RWPE2 (cell line): ENCODE measurements around the gene PARP12.
"Not testable (repeated sequence)": the region's sequence is repeated elsewhere in the genome, so short reads cannot be mapped to it uniquely, and the experiment has no call there.

Source experiments
- ATAC-seq: fragments of 200-7000 bp; cut with Tn5 transposase; 3 replicates; pipeline ENCODE4 v1.9.1; 2021; ENCODE audit warnings: low read depth
- DNase-seq: peaks from one replicate; pipeline ENCODE4 v3.0.0-alpha.2; 2020; ENCODE audit warnings: low spot score
- H3K27ac ChIP-seq: fragments of 450-650 bp; 2 replicates; pipeline ENCODE4 v1.5.1; 2017; ENCODE audit warnings: mild to moderate bottlenecking; ENCODE audit not compliant: poor library complexity, severe bottlenecking
- H3K27me3 ChIP-seq: fragments of 250-450 bp; sonication (Bioruptor Pico); 2 replicates; pipeline ENCODE4 v1.5.1; 2021; ENCODE audit warnings: mild to moderate bottlenecking, moderate library complexity; ENCODE audit not compliant: insufficient read depth, poor library complexity, severe bottlenecking
- H3K36me3 ChIP-seq: fragments of 250-450 bp; sonication (Bioruptor Pico); 2 replicates; pipeline ENCODE4 v1.5.1; 2020; ENCODE audit warnings: low read depth, mild to moderate bottlenecking, moderate library complexity
- H3K4me1 ChIP-seq: fragments of 250-450 bp; sonication (Bioruptor Pico); 2 replicates; pipeline ENCODE4 v1.5.1; 2021; ENCODE audit warnings: mild to moderate bottlenecking, moderate library complexity; ENCODE audit not compliant: insufficient read depth, poor library complexity, severe bottlenecking
- H3K4me3 ChIP-seq: fragments of 250-450 bp; sonication (Bioruptor Pico); 2 replicates; pipeline ENCODE4 v1.5.1; 2021; ENCODE audit warnings: mild to moderate bottlenecking, moderate library complexity; ENCODE audit not compliant: severe bottlenecking
- H3K9me3 ChIP-seq: fragments of 250-450 bp; sonication (Bioruptor Pico); 2 replicates; pipeline ENCODE4 v1.5.1; 2021; ENCODE audit warnings: mild to moderate bottlenecking, moderate library complexity; ENCODE audit not compliant: severe bottlenecking
- TF ChIP-seq, protein P1 (sequence below): fragments of 450-650 bp; IDR thresholded peaks from one replicate; pipeline ENCODE4 v1.5.1; 2017; ENCODE audit warnings: mild to moderate bottlenecking, moderate library complexity; ENCODE audit not compliant: poor library complexity, severe bottlenecking

The PARP12 gene, protein sequence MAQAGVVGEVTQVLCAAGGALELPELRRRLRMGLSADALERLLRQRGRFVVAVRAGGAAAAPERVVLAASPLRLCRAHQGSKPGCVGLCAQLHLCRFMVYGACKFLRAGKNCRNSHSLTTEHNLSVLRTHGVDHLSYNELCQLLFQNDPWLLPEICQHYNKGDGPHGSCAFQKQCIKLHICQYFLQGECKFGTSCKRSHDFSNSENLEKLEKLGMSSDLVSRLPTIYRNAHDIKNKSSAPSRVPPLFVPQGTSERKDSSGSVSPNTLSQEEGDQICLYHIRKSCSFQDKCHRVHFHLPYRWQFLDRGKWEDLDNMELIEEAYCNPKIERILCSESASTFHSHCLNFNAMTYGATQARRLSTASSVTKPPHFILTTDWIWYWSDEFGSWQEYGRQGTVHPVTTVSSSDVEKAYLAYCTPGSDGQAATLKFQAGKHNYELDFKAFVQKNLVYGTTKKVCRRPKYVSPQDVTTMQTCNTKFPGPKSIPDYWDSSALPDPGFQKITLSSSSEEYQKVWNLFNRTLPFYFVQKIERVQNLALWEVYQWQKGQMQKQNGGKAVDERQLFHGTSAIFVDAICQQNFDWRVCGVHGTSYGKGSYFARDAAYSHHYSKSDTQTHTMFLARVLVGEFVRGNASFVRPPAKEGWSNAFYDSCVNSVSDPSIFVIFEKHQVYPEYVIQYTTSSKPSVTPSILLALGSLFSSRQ

DNA sequence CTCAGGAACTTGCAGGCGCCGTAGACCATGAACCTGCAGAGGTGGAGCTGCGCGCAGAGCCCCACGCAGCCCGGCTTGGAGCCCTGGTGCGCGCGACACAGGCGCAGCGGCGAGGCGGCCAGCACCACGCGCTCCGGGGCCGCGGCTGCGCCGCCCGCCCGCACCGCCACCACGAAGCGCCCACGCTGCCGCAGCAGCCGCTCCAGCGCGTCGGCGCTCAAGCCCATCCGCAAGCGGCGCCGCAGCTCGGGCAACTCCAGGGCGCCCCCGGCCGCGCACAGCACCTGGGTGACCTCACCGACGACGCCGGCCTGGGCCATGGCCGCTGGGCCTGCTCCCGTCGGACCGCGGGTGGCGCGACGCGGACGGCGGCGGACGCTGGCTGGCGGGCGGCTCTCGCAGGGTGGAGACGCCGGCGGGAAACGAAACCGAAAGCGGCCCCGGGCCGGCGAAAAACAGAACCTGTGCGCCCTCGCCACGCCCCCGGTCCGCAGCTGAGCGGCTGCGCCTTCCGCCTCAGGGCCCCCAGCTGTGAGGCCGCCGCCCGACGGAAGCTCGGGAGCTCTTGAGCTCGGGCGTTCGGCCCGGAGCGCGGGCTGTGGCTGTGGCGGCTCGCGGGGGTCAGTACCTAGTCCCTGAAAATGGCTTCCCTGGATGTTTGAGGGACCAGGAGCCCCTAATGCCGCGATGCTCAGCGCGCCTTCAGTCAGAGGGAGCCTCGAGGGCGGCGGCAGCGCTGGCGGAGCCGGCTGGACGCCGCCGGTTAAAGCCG lies at the start of gene PARP12:
Gene PARP12 (minus strand): TSS at position 424 of the 772 bp plus-strand sequence. CDS start 104 bp downstream, at position 320.
- peaks cover 26% of the 10 kb centered on the region for H3K4me1 ChIP-seq
- DNase-seq: no peak
- H3K27ac ChIP-seq: peak within 1 kb of the TSS; percentile 87
- TF ChIP-seq, protein P1, sequence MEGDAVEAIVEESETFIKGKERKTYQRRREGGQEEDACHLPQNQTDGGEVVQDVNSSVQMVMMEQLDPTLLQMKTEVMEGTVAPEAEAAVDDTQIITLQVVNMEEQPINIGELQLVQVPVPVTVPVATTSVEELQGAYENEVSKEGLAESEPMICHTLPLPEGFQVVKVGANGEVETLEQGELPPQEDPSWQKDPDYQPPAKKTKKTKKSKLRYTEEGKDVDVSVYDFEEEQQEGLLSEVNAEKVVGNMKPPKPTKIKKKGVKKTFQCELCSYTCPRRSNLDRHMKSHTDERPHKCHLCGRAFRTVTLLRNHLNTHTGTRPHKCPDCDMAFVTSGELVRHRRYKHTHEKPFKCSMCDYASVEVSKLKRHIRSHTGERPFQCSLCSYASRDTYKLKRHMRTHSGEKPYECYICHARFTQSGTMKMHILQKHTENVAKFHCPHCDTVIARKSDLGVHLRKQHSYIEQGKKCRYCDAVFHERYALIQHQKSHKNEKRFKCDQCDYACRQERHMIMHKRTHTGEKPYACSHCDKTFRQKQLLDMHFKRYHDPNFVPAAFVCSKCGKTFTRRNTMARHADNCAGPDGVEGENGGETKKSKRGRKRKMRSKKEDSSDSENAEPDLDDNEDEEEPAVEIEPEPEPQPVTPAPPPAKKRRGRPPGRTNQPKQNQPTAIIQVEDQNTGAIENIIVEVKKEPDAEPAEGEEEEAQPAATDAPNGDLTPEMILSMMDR: peak; percentile 18
- H3K4me3 ChIP-seq: peak within 1 kb of the TSS; percentile 98
- ATAC-seq: peak; percentile 57
- peaks cover 10% of the 10 kb centered on the region for H3K9me3 ChIP-seq
- H3K36me3 ChIP-seq: peaks cover 3% of the 10 kb centered on the region
- no peaks in the 10 kb centered on the region for H3K27me3 ChIP-seq

DNA sequence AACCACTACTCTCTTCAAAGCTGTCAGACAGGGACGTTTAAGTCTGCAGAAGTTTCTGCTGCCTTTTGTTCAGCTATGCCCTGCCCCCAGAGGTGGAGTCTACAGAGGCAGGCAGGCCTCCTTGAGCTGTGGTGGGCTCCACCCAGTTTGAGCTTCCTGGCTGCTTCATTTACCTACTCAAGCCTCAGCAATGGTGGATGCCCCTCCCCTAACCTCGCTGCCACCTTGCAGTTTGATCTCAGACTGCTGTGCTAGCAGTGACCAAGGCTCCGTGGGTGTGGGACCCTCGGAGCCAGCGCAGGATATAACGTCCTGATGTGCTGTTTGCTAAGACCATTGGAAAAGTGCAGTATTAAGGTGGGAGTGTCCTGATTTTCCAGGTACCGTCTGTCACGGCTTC lies 46.0 kb upstream of the PARP12 start:
- not testable (repeated sequence) for DNase-seq, H3K4me3 ChIP-seq, ATAC-seq

DNA sequence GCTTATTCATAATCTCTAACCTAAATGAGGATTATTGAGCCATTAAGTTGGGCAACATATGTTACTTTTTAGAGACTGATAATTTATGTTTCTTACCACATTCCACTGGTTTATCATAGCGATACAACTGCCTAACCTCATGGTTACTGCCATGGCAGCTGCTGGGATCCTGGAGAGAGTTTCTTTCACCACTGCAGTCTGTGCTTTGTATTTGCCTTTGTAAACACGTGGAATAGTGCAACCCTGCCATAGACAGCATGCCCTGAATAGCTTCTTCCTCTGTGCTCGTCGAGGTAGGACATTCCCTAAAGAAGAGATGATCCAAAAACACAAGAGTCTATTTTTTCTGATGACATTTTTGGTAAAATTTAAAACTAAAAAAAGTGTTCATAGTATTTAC lies 33.7 kb upstream of the PARP12 start:
- no peak for DNase-seq
- Histone ChIP-seq H3K4me1 (no peaks in the 10 kb centered on the region), H3K4me3 (no peak overlapping the region), H3K36me3 (peaks cover 61% of the 10 kb centered on the region), H3K27me3 (no peaks in the 10 kb centered on the region), H3K27ac (no peak overlapping the region), H3K9me3 (peaks cover 2% of the 10 kb centered on the region)
- ATAC-seq: no peak
- TF ChIP-seq, protein P1: no peak

More for the DNA sequence above, 46.0 kb upstream of the PARP12 start:
- not testable (repeated sequence) for H3K27me3 ChIP-seq, H3K9me3 ChIP-seq, H3K4me1 ChIP-seq, H3K27ac ChIP-seq
- H3K36me3 ChIP-seq: peaks cover 21% of the 10 kb centered on the region

DNA sequence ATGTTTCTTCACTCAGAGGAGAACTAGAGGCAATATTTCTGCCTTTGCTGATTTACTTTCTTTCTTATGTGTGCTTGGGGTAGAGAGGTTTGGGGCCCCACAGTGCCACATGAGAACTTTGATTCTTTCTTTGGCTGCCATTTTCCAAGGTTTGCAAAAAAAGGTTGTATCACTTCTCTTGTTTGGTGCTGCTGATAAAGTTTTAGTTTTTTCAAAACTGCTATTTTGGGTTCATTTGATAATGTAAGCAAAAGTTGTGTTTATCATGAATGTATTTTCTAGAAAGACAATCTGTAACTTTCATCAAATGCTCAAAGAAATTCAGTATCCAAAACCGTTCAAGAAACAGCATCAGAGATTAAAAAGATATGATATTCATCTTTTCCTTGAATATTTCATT lies 30.6 kb upstream of the PARP12 start:
- Histone ChIP-seq H3K27ac (no peak overlapping the region), H3K36me3 (peaks cover 54% of the 10 kb centered on the region), H3K9me3 (no peaks in the 10 kb centered on the region), H3K4me3 (no peak overlapping the region), H3K4me1 (no peaks in the 10 kb centered on the region), H3K27me3 (no peaks in the 10 kb centered on the region)
- no peak for ATAC-seq
- DNase-seq: no peak
- TF ChIP-seq, protein P1: no peak

DNA sequence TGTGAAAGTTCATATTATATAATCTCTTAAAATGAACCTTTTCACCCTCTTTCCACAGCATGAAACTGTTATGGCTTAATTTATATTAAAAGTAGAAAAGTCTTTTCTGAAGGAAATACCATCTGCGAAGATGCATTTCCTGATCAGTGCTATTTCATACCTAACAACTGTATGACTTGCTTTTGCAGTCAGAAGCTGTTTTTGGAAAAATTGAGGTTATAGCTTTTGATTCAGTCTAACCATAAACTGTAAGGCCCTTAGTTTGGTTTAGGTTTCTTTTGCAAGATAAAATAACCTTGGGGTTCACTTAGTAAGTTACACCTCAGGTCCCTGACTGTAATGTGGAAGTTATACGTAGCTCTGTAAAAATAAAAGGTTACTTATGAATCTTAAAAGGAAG lies 22.7 kb upstream of the PARP12 start:
- DNase-seq (no peak), ATAC-seq (no peak)
- no peak overlapping the region for H3K4me3 ChIP-seq
- H3K27me3 ChIP-seq: no peaks in the 10 kb centered on the region
- no peaks in the 10 kb centered on the region for H3K4me1 ChIP-seq
- no peaks in the 10 kb centered on the region for H3K9me3 ChIP-seq
- H3K36me3 ChIP-seq: peaks cover 4% of the 10 kb centered on the region; the same call in 1 of the 2 replicates
- TF ChIP-seq, protein P1: no peak
- H3K27ac ChIP-seq: no peak overlapping the region
